WI38 (cell line): ENCODE data around the gene CD59.
"Not testable (repeated sequence)": the region's sequence is repeated elsewhere in the genome, so short reads cannot be mapped to it uniquely, and the experiment has no call there.

Experiments
- H3K4me3 ChIP-seq: 2 replicates; pipeline ENCODE4 v1.5.1; 2011; ENCODE audit warnings: low read depth, mild to moderate bottlenecking, control low read depth, low read length
- CTCF ChIP-seq: IDR thresholded peaks from 2 replicates; pipeline ENCODE4 v1.5.1; 2012; ENCODE audit warnings: low read depth, mild to moderate bottlenecking, control low read depth, low read length

Gene CD59

GRCh38 chr11:33731723-33732531, 4.3 kb downstream of the CD59 start:
- TF ChIP-seq CTCF = no peak
- no peak overlapping the region for H3K4me3 ChIP-seq

- H3K4me3 ChIP-seq = no peak overlapping the region
- TF ChIP-seq CTCF = no peak
These were observed 5.5 kb downstream of the CD59 start for GRCh38 chr11:33730716-33731115.

- H3K4me3 ChIP-seq = not testable (repeated sequence)
These were observed 7.1 kb downstream of the CD59 start for GRCh38 chr11:33729072-33729664.

- not testable (repeated sequence) for H3K4me3 ChIP-seq
These were observed 8.7 kb downstream of the CD59 start for GRCh38 chr11:33727539-33727938.

- TF ChIP-seq CTCF = no peak
These were observed 10.7 kb downstream of the CD59 start for GRCh38 chr11:33725496-33725895.

GRCh38 chr11:33724644-33725035, 11.6 kb downstream of the CD59 start:
- no peak overlapping the region for H3K4me3 ChIP-seq
- no peak for TF ChIP-seq CTCF

More at GRCh38 chr11:33725496-33725895, 10.7 kb downstream of the CD59 start:
- no peak overlapping the region for H3K4me3 ChIP-seq

- H3K4me3 ChIP-seq = 0 out of 2 replicates have a peak overlapping the region, but pooled peaks have one; percentile 6
These were observed 12.9 kb downstream of the CD59 start for GRCh38 chr11:33723238-33723881.

More at GRCh38 chr11:33723238-33723881, 12.9 kb downstream of the CD59 start:
- TF ChIP-seq CTCF = no peak
